K562 (cell line): ENCODE measurements around the gene ATG10. TPM values are rescaled to one million over a fixed set of nuclear protein-coding genes. Genes with fewer than 3 reads are reported as not detected.
A peak's percentile ranks its signal among the peaks of the same experiment; 100 is the strongest.

Source experiments
- ATF3 ChIP-seq, 2 experiments: fragments of 450-650 bp in 1 of 2; sonication (generic) in 1 of 2; formaldehyde crosslinking in 1 of 2; IDR thresholded peaks in 1 of 2; conservative IDR thresholded peaks in 1 of 2; 2 replicates each; pipeline versions ENCODE4 v1.6.1 to v1.8.1; 2016 to 2023; ENCODE audit warnings: mild to moderate bottlenecking in 2 of 2, moderate library complexity in 2 of 2, inconsistent platforms in 1 of 2, missing genetic modification reagents in 1 of 2
- E2F4 ChIP-seq: sonication (generic); formaldehyde crosslinking; IDR thresholded peaks from 2 replicates; pipeline ENCODE4 v1.8.0; 2022; ENCODE audit warnings: mild to moderate bottlenecking, low read depth, missing genetic modification reagents
- EWSR1 ChIP-seq: fragments of 450-650 bp; IDR thresholded peaks from 2 replicates; pipeline ENCODE4 v1.6.1; 2018; ENCODE audit warnings: borderline replicate concordance, mild to moderate bottlenecking, low read depth, moderate library complexity; ENCODE audit not compliant: partially characterized antibody
- FUS ChIP-seq: fragments of 200-400 bp; formaldehyde crosslinking; optimal IDR thresholded peaks from 2 replicates; pipeline ENCODE3; 2017; ENCODE audit warnings: low read depth, low read length
- HMGN3 ChIP-seq: IDR thresholded peaks from 2 replicates; pipeline ENCODE4 v1.6.1; 2011; ENCODE audit warnings: borderline replicate concordance, low read depth, mild to moderate bottlenecking, mixed read lengths, low read length; ENCODE audit not compliant: insufficient read length; ENCODE audit errors: extremely low read depth
- NUFIP1 ChIP-seq: fragments of 450-650 bp; IDR thresholded peaks from 2 replicates; pipeline ENCODE4 v1.6.1; 2018; ENCODE audit not compliant: partially characterized antibody
- POLR2A ChIP-seq: fragments of 450-650 bp; conservative IDR thresholded peaks from 2 replicates; pipeline ENCODE4 v1.6.1; 2016
- RBM22 ChIP-seq: fragments of 200-400 bp; formaldehyde crosslinking; IDR thresholded peaks from 2 replicates; pipeline ENCODE4 v1.6.1; 2018; ENCODE audit warnings: low read length, low read depth; ENCODE audit not compliant: poor library complexity, severe bottlenecking
- SMAD1 ChIP-seq: fragments of 150-350 bp; IDR thresholded peaks from 2 replicates; pipeline ENCODE4 v1.6.1; 2014; ENCODE audit warnings: low read length, low read depth; ENCODE audit not compliant: partially characterized antibody
- STAG1 ChIP-seq: sonication (generic); formaldehyde crosslinking; IDR thresholded peaks from 2 replicates; pipeline ENCODE4 v1.5.0; 2020; ENCODE audit warnings: missing genetic modification reagents, borderline replicate concordance
- polyA plus RNA-seq, 8 experiments: library from polyadenylated mRNA; depleted of rRNA in 4 of 8; stranded (reverse) in 5 of 8; unstranded in 3 of 8; fragments of >200 nt; fragmentation: Nextera tagmentation in 2 of 8; fragmentation: Illumina TruSeq in 1 of 8; extraction: Ambion mirVana in 2 of 8; extraction: Trizol in 1 of 8; gene quantifications; 2 replicates each; pipeline versions ENCODE4 v1.2.1 to v1.2.3, GENCODE V29; 2011 to 2014; ENCODE audit warnings: inconsistent platforms in 1 of 8, missing spikeins in 1 of 8
- total RNA-seq, 7 experiments: library from RNA; depleted of rRNA in 6 of 7; stranded (reverse); fragments of >200 nt in 6 of 7; fragmentation: Illumina TruSeq in 2 of 7; extraction: Trizol in 2 of 7; gene quantifications; 2 replicates each; pipeline versions ENCODE4 v1.2.1 to v1.2.3, GENCODE V29; 2011 to 2021; ENCODE audit warnings: low replicate concordance in 1 of 7
- TF ChIP-seq, protein P1 (sequence below): fragments of 450-650 bp; IDR thresholded peaks from 2 replicates; pipeline ENCODE4 v1.6.1; 2016; ENCODE audit warnings: antibody characterized with exemption
- TF ChIP-seq, protein P2 (sequence below), 2 experiments: fragments of 450-650 bp in 1 of 2; IDR thresholded peaks; 2 replicates each; pipeline ENCODE4 v1.6.1; 2011 to 2017; ENCODE audit warnings: low read depth in 2 of 2, antibody characterized with exemption in 1 of 2, borderline replicate concordance in 1 of 2, low read length in 1 of 2, mild to moderate bottlenecking in 1 of 2, mixed read lengths in 1 of 2; ENCODE audit not compliant: control insufficient read depth in 1 of 2
- TF ChIP-seq, protein P3 (sequence below): fragments of 450-650 bp; IDR thresholded peaks from 2 replicates; pipeline ENCODE4 v1.7.0; 2016; ENCODE audit warnings: borderline replicate concordance

Gene ATG10
- total and polyA plus RNA-seq, 9 of the 15 experiments (the other 6 are each of a cell fraction or from before 2014, with no cell fraction given), result 7.0 to 18.8 (median 14.6) TPM

DNA sequence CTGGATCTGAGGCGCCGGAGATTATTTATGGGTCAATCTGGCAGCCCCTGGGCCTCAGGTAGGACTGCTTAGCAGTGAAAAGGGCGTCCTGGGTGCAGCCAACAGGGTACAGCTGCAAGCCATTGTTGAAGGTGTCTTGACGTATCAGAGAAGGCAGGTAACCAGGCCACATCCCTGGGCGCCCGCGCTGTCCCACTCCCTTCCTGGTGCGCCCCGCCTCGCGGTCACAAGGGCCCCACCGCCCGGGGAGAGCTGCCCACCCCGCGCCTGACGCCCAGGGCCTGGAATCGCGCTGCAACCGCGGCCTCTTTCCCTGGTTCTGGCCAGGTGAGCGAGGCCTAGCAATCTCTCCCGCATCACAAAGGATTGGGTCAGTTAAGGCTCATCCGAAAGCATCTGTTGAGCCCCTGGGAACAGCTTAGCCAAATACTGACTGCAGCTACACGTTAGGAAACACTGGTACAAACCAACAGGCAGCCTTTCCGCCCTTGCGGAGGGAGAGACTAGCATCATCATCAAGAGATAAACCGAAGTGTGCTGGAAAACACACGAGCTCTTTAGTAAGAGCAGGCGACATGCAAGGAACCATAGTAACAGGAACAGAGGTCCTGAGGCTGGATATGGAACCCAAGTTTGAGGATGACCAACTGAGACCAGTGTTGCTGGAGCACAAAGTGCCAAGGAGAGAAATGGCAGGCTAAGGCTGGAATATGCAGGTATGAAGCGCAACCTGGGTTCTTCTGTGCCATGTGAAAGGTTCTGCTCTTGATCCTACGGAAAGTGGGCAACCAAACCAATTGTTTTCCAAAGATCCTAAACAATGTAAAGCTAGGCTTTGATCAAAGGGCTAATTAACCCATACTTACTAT, 302.8 kb downstream of the ATG10 start (continued):
- TF ChIP-seq EWSR1, result peak; percentile 95
- TF ChIP-seq FUS, result peak; percentile 58
- TF ChIP-seq NUFIP1, result no peak
- no peak for TF ChIP-seq STAG1
- TF ChIP-seq HMGN3, result peak; percentile 43
- peak; percentile 20; the same call in 1 of the 2 replicates for TF ChIP-seq ATF3 (IDR thresholded peaks at IDR 0.05)
- TF ChIP-seq ATF3 (CRISPR knock-in tag; conservative IDR thresholded peaks at IDR 0.05), result no peak
- TF ChIP-seq, protein P1, sequence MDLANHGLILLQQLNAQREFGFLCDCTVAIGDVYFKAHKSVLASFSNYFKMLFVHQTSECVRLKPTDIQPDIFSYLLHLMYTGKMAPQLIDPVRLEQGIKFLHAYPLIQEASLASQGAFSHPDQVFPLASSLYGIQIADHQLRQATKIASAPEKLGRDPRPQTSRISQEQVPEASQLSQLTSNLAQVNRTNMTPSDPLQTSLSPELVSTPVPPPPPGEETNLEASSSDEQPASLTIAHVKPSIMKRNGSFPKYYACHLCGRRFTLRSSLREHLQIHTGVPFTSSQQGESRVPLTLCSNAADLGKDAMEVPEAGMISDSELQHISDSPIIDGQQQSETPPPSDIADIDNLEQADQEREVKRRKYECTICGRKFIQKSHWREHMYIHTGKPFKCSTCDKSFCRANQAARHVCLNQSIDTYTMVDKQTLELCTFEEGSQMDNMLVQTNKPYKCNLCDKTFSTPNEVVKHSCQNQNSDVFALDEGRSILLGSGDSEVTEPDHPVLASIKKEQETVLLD, result no peak
- TF ChIP-seq SMAD1, result peak; percentile 8
- TF ChIP-seq, protein P2, sequence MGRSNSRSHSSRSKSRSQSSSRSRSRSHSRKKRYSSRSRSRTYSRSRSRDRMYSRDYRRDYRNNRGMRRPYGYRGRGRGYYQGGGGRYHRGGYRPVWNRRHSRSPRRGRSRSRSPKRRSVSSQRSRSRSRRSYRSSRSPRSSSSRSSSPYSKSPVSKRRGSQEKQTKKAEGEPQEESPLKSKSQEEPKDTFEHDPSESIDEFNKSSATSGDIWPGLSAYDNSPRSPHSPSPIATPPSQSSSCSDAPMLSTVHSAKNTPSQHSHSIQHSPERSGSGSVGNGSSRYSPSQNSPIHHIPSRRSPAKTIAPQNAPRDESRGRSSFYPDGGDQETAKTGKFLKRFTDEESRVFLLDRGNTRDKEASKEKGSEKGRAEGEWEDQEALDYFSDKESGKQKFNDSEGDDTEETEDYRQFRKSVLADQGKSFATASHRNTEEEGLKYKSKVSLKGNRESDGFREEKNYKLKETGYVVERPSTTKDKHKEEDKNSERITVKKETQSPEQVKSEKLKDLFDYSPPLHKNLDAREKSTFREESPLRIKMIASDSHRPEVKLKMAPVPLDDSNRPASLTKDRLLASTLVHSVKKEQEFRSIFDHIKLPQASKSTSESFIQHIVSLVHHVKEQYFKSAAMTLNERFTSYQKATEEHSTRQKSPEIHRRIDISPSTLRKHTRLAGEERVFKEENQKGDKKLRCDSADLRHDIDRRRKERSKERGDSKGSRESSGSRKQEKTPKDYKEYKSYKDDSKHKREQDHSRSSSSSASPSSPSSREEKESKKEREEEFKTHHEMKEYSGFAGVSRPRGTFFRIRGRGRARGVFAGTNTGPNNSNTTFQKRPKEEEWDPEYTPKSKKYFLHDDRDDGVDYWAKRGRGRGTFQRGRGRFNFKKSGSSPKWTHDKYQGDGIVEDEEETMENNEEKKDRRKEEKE (IDR thresholded peaks at IDR 0.05; ENCODE audit: borderline replicate concordance in 1 of 2, control insufficient read depth in 1 of 2, low read depth in 2 of 2, low read length in 1 of 2), result peak; percentile 12 to 40; a peak in 1 of 4 replicates
- TF ChIP-seq POLR2A, result peak; percentile 74
- TF ChIP-seq, protein P3, sequence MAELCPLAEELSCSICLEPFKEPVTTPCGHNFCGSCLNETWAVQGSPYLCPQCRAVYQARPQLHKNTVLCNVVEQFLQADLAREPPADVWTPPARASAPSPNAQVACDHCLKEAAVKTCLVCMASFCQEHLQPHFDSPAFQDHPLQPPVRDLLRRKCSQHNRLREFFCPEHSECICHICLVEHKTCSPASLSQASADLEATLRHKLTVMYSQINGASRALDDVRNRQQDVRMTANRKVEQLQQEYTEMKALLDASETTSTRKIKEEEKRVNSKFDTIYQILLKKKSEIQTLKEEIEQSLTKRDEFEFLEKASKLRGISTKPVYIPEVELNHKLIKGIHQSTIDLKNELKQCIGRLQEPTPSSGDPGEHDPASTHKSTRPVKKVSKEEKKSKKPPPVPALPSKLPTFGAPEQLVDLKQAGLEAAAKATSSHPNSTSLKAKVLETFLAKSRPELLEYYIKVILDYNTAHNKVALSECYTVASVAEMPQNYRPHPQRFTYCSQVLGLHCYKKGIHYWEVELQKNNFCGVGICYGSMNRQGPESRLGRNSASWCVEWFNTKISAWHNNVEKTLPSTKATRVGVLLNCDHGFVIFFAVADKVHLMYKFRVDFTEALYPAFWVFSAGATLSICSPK, result no peak
- TF ChIP-seq RBM22, result peak; percentile 85
- no peak for TF ChIP-seq E2F4 (CRISPR knock-in tag)
